ENCODE measurements around the gene GMDS.

Gene GMDS

DNA sequence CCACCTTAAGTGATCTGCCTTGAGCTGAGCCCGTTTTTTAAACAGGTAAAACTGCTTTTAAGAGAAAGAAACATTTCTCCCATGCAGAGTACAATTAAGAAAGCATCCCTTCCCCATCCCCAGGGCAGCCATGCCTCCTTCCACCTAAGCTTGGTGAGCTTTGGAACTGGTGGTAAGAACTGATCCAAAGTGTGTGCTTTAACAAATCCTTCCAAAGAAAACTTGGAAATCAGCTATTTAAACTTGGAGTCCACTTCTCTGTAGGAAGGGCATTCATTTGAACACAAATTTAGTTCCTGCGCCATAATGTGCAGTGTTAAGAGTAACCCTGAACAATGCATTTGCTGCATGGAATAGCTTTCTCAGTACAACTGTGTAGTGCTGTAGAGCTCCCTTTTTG lies 17.0 kb downstream of the GMDS start:
- Histone ChIP-seq H3K27ac (ENCODE audit: low read length) (no peak overlapping the region), H4K20me1 (ENCODE audit: insufficient read depth, low read length) (no peaks in the 10 kb centered on the region)

DNA sequence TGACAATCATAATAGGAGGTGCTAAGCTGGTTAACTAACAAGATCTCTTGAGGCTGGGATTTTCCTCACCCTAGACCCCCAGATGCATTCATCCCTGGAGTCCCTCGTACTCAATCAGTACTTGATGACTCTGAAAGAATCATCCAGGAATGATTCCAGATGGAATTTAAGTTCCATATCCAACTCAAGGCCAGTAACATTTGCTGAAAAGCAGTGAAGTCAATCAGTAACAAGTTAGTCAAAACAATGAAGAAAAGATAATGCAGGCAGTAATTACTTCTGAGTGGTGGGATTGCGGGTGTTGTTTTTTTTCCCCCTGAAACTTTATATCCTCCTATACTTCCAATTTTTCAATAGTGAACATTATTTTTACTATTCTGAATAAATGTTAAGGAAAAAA lies 18.6 kb downstream of the GMDS start:
- DNase-seq, result no peak
- H3K36me3 ChIP-seq (replicated peaks; ENCODE audit: insufficient read depth, low read length), result no peaks in the 10 kb centered on the region
- TF ChIP-seq EZH2phosphoT487 (IDR thresholded peaks at IDR 0.05; ENCODE audit: low read length) (no peak), EZH2 (optimal IDR thresholded peaks at IDR 0.05; ENCODE audit: low read depth, low read length) (no peak), CTCF (IDR thresholded peaks at IDR 0.05; ENCODE audit: low read length) (no peak)
- H3K9ac ChIP-seq (ENCODE audit: low read length), result no peak overlapping the region
- no peak overlapping the region for H3K4me2 ChIP-seq (ENCODE audit: low read depth, low read length)
- H3K27me3 ChIP-seq (replicated peaks; ENCODE audit: insufficient read depth, low read length), result no peaks in the 10 kb centered on the region
- H3K9me3 ChIP-seq (replicated peaks; ENCODE audit: insufficient read depth, low read length), result no peaks in the 10 kb centered on the region
- H3F3A ChIP-seq (ENCODE audit: insufficient read depth, low read length), result no peaks in the 10 kb centered on the region; the same call in 1 of the 2 replicates
- H3K9me2 ChIP-seq (replicated peaks; ENCODE audit: insufficient read depth, low read length), result no peaks in the 10 kb centered on the region
- peaks cover 55% of the 10 kb centered on the region for H3K79me2 ChIP-seq (ENCODE audit: low read length)
- H3K4me3 ChIP-seq (ENCODE audit: low read length), result no peak overlapping the region
- H3K27ac ChIP-seq (ENCODE audit: low read length), result no peak overlapping the region
- peaks cover 9% of the 10 kb centered on the region for H3K4me1 ChIP-seq (ENCODE audit: low read length)
- no peak overlapping the region for H2AFZ ChIP-seq (ENCODE audit: low read length)
- H4K20me1 ChIP-seq (ENCODE audit: insufficient read depth, low read length), result no peaks in the 10 kb centered on the region

More for the DNA sequence above, 17.0 kb downstream of the GMDS start:
- H3K36me3 ChIP-seq (replicated peaks; ENCODE audit: insufficient read depth, low read length), result no peaks in the 10 kb centered on the region
- no peak overlapping the region for H3K9ac ChIP-seq (ENCODE audit: low read length)
- TF ChIP-seq EZH2phosphoT487 (IDR thresholded peaks at IDR 0.05; ENCODE audit: low read length) (no peak), EZH2 (optimal IDR thresholded peaks at IDR 0.05; ENCODE audit: low read depth, low read length) (no peak), CTCF (IDR thresholded peaks at IDR 0.05; ENCODE audit: low read length) (no peak)
- peaks cover 10% of the 10 kb centered on the region for H3K4me1 ChIP-seq (ENCODE audit: low read length)
- H3K79me2 ChIP-seq (ENCODE audit: low read length), result peaks cover 53% of the 10 kb centered on the region
- no peaks in the 10 kb centered on the region for H3K9me2 ChIP-seq (replicated peaks; ENCODE audit: insufficient read depth, low read length)
- H3K4me3 ChIP-seq (ENCODE audit: low read length), result no peak overlapping the region
- H3K27me3 ChIP-seq (replicated peaks; ENCODE audit: insufficient read depth, low read length), result no peaks in the 10 kb centered on the region
- no peak overlapping the region for H2AFZ ChIP-seq (ENCODE audit: low read length)
- no peaks in the 10 kb centered on the region for H3K9me3 ChIP-seq (replicated peaks; ENCODE audit: insufficient read depth, low read length)
- DNase-seq, result no peak
- no peaks in the 10 kb centered on the region; the same call in 1 of the 2 replicates for H3F3A ChIP-seq (ENCODE audit: insufficient read depth, low read length)
- H3K4me2 ChIP-seq (ENCODE audit: low read depth, low read length), result no peak overlapping the region

GRCh38 chr6:2225422-2226392 lies 19.7 kb downstream of the GMDS start:
- no peak overlapping the region for H3K27ac ChIP-seq (ENCODE audit: low read length)
- H3K4me2 ChIP-seq (ENCODE audit: low read depth, low read length), result no peak overlapping the region
- no peak for DNase-seq

More at GRCh38 chr6:2225422-2226392, 19.7 kb downstream of the GMDS start:
- no peaks in the 10 kb centered on the region for H3F3A ChIP-seq (ENCODE audit: insufficient read depth, low read length)
- H3K79me2 ChIP-seq (ENCODE audit: low read length), result peaks cover 63% of the 10 kb centered on the region
- no peak overlapping the region for H3K9ac ChIP-seq (ENCODE audit: low read length)
- no peaks in the 10 kb centered on the region for H3K27me3 ChIP-seq (replicated peaks; ENCODE audit: insufficient read depth, low read length)
- H3K4me3 ChIP-seq (ENCODE audit: low read length), result no peak overlapping the region
- H3K9me3 ChIP-seq (replicated peaks; ENCODE audit: insufficient read depth, low read length), result no peaks in the 10 kb centered on the region
- H3K36me3 ChIP-seq (replicated peaks; ENCODE audit: insufficient read depth, low read length), result no peaks in the 10 kb centered on the region
- no peaks in the 10 kb centered on the region for H3K9me2 ChIP-seq (replicated peaks; ENCODE audit: insufficient read depth, low read length)
- no peak for TF ChIP-seq EZH2phosphoT487 (IDR thresholded peaks at IDR 0.05; ENCODE audit: low read length)
- H2AFZ ChIP-seq (ENCODE audit: low read length), result no peak overlapping the region
- H4K20me1 ChIP-seq (ENCODE audit: insufficient read depth, low read length), result no peaks in the 10 kb centered on the region
- no peaks in the 10 kb centered on the region for H3K4me1 ChIP-seq (ENCODE audit: low read length)
